H1 (cell line): ENCODE measurements around the gene INPP5E. TPM values are rescaled to one million over a fixed set of nuclear protein-coding genes. Genes with fewer than 3 reads are reported as not detected.

Experiments
- CTCF ChIA-PET: fragments of 300-600 bp; sonication (Branson Sonifier 250); formaldehyde crosslinking; loops from one replicate; lab custom pipeline; 2021; ENCODE audit not compliant: partially characterized antibody; lab: Charles Lee
- POLR2A ChIA-PET: fragments of 300-600 bp; sonication (Branson Sonifier 250); formaldehyde crosslinking; loops from one replicate; lab custom pipeline; 2021; ENCODE audit warnings: inconsistent platforms; ENCODE audit not compliant: partially characterized antibody; lab: Charles Lee
- DNase-seq, 2 experiments: peaks; one replicate each; pipeline versions ENCODE4 v3.0.0 to v3.0.0-alpha.2; 2010 to 2022; ENCODE audit warnings: low spot score in 2 of 2, low read depth in 1 of 2, mixed read lengths in 1 of 2
- FAIRE-seq: peaks from 2 replicates; lab custom pipeline; 2011; peaks lifted over from hg19 to GRCh38; lab: Jason Lieb, UNC
- H2AFZ ChIP-seq: 2 replicates; pipeline ENCODE4 v1.8.1; 2012; ENCODE audit warnings: low read length, inconsistent platforms
- H2AK5ac ChIP-seq: 2 replicates; pipeline ENCODE4 v1.6.1; 2013; ENCODE audit warnings: low read depth, low read length
- H2BK120ac ChIP-seq: replicated peaks from 2 replicates; pipeline ENCODE3; 2013; ENCODE audit warnings: low read depth, low read length, inconsistent platforms
- H2BK12ac ChIP-seq: 2 replicates; pipeline ENCODE4 v1.6.1; 2013; ENCODE audit warnings: low read depth, low read length
- H2BK15ac ChIP-seq: 2 replicates; pipeline ENCODE4 v1.6.1; 2013; ENCODE audit warnings: low read length
- H2BK20ac ChIP-seq: 2 replicates; pipeline ENCODE4 v1.6.1; 2013; ENCODE audit warnings: low read length
- H2BK5ac ChIP-seq: 2 replicates; pipeline ENCODE4 v1.6.1; 2013; ENCODE audit warnings: low read depth, low read length
- H3K14ac ChIP-seq: 2 replicates; pipeline ENCODE4 v1.6.1; 2013; ENCODE audit warnings: inconsistent platforms; ENCODE audit not compliant: insufficient read length
- H3K18ac ChIP-seq: 2 replicates; pipeline ENCODE4 v1.6.1; 2013; ENCODE audit warnings: low read length; ENCODE audit errors: extremely low read depth
- H3K23ac ChIP-seq: 2 replicates; pipeline ENCODE4 v1.6.1; 2013; ENCODE audit warnings: inconsistent platforms; ENCODE audit not compliant: insufficient read length
- H3K23me2 ChIP-seq: 2 replicates; pipeline ENCODE4 v1.6.1; 2013; ENCODE audit warnings: low read depth, low read length
- H3K27ac ChIP-seq: 2 replicates; pipeline ENCODE4 v1.6.1; 2011; ENCODE audit warnings: low read depth, low read length, inconsistent platforms
- H3K27me3 ChIP-seq, 4 experiments: replicated peaks in 1 of 4; 1 replicate in 1 of 4; 2 replicates in 3 of 4; pipeline versions ENCODE4 v1.6.1 to v1.8.1; 2011 to 2013; ENCODE audit warnings: low read length in 3 of 4, mild to moderate bottlenecking in 3 of 4, inconsistent platforms in 2 of 4, mixed read lengths in 2 of 4, moderate library complexity in 1 of 4; ENCODE audit not compliant: control insufficient read depth in 3 of 4, insufficient read depth in 3 of 4; ENCODE audit errors: extremely low read depth in 1 of 4
- H3K36me3 ChIP-seq, 4 experiments: 2 replicates each; pipeline versions ENCODE4 v1.6.1 to v1.8.1; 2011 to 2013; ENCODE audit warnings: mild to moderate bottlenecking in 4 of 4, low read length in 3 of 4, moderate library complexity in 2 of 4, control low read depth in 1 of 4, inconsistent platforms in 1 of 4; ENCODE audit not compliant: insufficient read depth in 4 of 4, control insufficient read depth in 2 of 4
- H3K4ac ChIP-seq: replicated peaks from 2 replicates; pipeline ENCODE3; 2013; ENCODE audit warnings: low read length, low read depth, mixed read lengths, inconsistent platforms; ENCODE audit not compliant: insufficient read length
- H3K4me1 ChIP-seq, 4 experiments: replicated peaks in 1 of 4; 1 replicate in 1 of 4; 2 replicates in 3 of 4; pipeline versions ENCODE4 v1.6.1 to v1.8.1; 2011 to 2013; ENCODE audit warnings: low read length in 3 of 4, inconsistent platforms in 2 of 4, mixed read lengths in 1 of 4; ENCODE audit not compliant: insufficient read depth in 4 of 4, control insufficient read depth in 3 of 4
- H3K4me2 ChIP-seq, 2 experiments: 2 replicates each; pipeline versions ENCODE4 v1.6.1 to v1.8.1; 2011 to 2013; ENCODE audit warnings: low read depth in 2 of 2, low read length in 2 of 2, control low read depth in 1 of 2, inconsistent platforms in 1 of 2, mild to moderate bottlenecking in 1 of 2; ENCODE audit not compliant: insufficient read depth in 1 of 2
- H3K4me3 ChIP-seq, 4 experiments: fragments of 200-600, 300-600 bp in 1 of 4; sonication (generic), shearing (Covaris generic), sonication (Bioruptor Twin) in 1 of 4; 2 replicates each; pipeline versions ENCODE4 v1.5.1 to v1.8.1; 2011 to 2016; ENCODE audit warnings: low read length in 4 of 4, low read depth in 3 of 4, control low read depth in 2 of 4, inconsistent platforms in 2 of 4, mild to moderate bottlenecking in 2 of 4, mixed read lengths in 1 of 4, moderate library complexity in 1 of 4; ENCODE audit not compliant: insufficient read depth in 2 of 4; ENCODE audit errors: extremely low read depth in 1 of 4
- H3K56ac ChIP-seq: replicated peaks from 2 replicates; pipeline ENCODE3; 2013; ENCODE audit warnings: low read depth, mild to moderate bottlenecking, mixed read lengths, low read length, inconsistent platforms; ENCODE audit not compliant: insufficient read length
- H3K79me1 ChIP-seq: 2 replicates; pipeline ENCODE4 v1.6.1; 2013; ENCODE audit warnings: low read depth, low read length, control low read depth
- H3K79me2 ChIP-seq, 2 experiments: 2 replicates each; pipeline versions ENCODE4 v1.6.1 to v1.8.1; 2012 to 2013; ENCODE audit warnings: low read length in 2 of 2, mild to moderate bottlenecking in 2 of 2, inconsistent platforms in 1 of 2; ENCODE audit not compliant: insufficient read depth in 2 of 2, control insufficient read depth in 1 of 2
- H3K9ac ChIP-seq, 4 experiments: replicated peaks in 1 of 4; 1 replicate in 1 of 4; 2 replicates in 3 of 4; pipeline versions ENCODE4 v1.6.1 to v1.8.1; 2011 to 2013; ENCODE audit warnings: low read depth in 3 of 4, low read length in 3 of 4, control low read depth in 2 of 4, mild to moderate bottlenecking in 2 of 4, moderate library complexity in 2 of 4, inconsistent platforms in 1 of 4; ENCODE audit errors: extremely low read depth in 1 of 4
- H3K9me3 ChIP-seq, 2 experiments: 2 replicates each; pipeline versions ENCODE4 v1.6.1 to v1.8.1; 2012 to 2013; ENCODE audit warnings: mild to moderate bottlenecking in 2 of 2, moderate library complexity in 2 of 2, control low read depth in 1 of 2, inconsistent platforms in 1 of 2, low read depth in 1 of 2, low read length in 1 of 2, mixed read lengths in 1 of 2; ENCODE audit not compliant: insufficient read depth in 2 of 2
- H4K20me1 ChIP-seq, 2 experiments: replicated peaks in 1 of 2; 2 replicates each; pipeline versions ENCODE3 to v1.8.1; 2011 to 2013; ENCODE audit warnings: inconsistent platforms in 2 of 2, low read length in 2 of 2, mild to moderate bottlenecking in 1 of 2; ENCODE audit not compliant: insufficient read depth in 2 of 2, control insufficient read depth in 1 of 2
- H4K5ac ChIP-seq: 2 replicates; pipeline ENCODE4 v1.6.1; 2013; ENCODE audit warnings: low read length, low read depth, mixed read lengths, inconsistent platforms; ENCODE audit not compliant: insufficient read length
- H4K8ac ChIP-seq: 2 replicates; pipeline ENCODE4 v1.8.0; 2013; ENCODE audit warnings: mild to moderate bottlenecking, moderate library complexity, low read length, inconsistent platforms; ENCODE audit not compliant: insufficient read depth; ENCODE audit errors: extremely low read depth
- H4K91ac ChIP-seq: replicated peaks from 2 replicates; pipeline ENCODE3; 2013; ENCODE audit warnings: low read length, mixed read lengths, inconsistent platforms; ENCODE audit not compliant: insufficient read length
- ATF3 ChIP-seq: IDR thresholded peaks from 2 replicates; pipeline ENCODE4 v1.6.1; 2011; ENCODE audit warnings: low read depth, mild to moderate bottlenecking, low read length; ENCODE audit not compliant: insufficient read depth
- BACH1 ChIP-seq: IDR thresholded peaks from 2 replicates; pipeline ENCODE4 v1.6.1; 2012; ENCODE audit warnings: low read length, improper control_type of control experiment
- CTBP2 ChIP-seq: IDR thresholded peaks from 2 replicates; pipeline ENCODE4 v1.7.0; 2011; ENCODE audit warnings: borderline replicate concordance, mild to moderate bottlenecking, moderate library complexity, mixed read lengths, low read length; ENCODE audit not compliant: insufficient read depth, insufficient read length
- KDM5A ChIP-seq: fragments of 200-600 bp; IDR thresholded peaks from 2 replicates; pipeline ENCODE4 v1.7.1; 2012; ENCODE audit warnings: mild to moderate bottlenecking, low read length, inconsistent platforms, mixed read lengths
- RBBP5 ChIP-seq: IDR thresholded peaks from 2 replicates; pipeline ENCODE4 v1.7.1; 2012; ENCODE audit warnings: low read depth, mild to moderate bottlenecking, inconsistent platforms, low read length, moderate library complexity, borderline replicate concordance
- RNF2 ChIP-seq: fragments of 200-900, 300-1000 bp; sonication (generic); IDR thresholded peaks from 2 replicates; pipeline ENCODE4 v1.7.1; 2016; ENCODE audit warnings: borderline replicate concordance, low read depth, mild to moderate bottlenecking, antibody characterized with exemption, low read length; ENCODE audit not compliant: poor library complexity, severe bottlenecking; ENCODE audit errors: missing control alignments
- TAF1 ChIP-seq: IDR thresholded peaks from 2 replicates; pipeline ENCODE4 v1.6.1; 2011; ENCODE audit warnings: mild to moderate bottlenecking, low read depth, low read length
- TAF7 ChIP-seq: optimal IDR thresholded peaks from 2 replicates; pipeline ENCODE3; 2011; ENCODE audit warnings: low read depth, mild to moderate bottlenecking, inconsistent platforms, low read length, moderate library complexity, borderline replicate concordance
- TEAD4 ChIP-seq: IDR thresholded peaks from 2 replicates; pipeline ENCODE4 v1.6.1; 2012; ENCODE audit warnings: low read depth, low read length, inconsistent platforms, mixed read lengths
- USF2 ChIP-seq: IDR thresholded peaks from 2 replicates; pipeline ENCODE4 v1.6.1; 2011; ENCODE audit warnings: low read length, improper control_type of control experiment
- WGBS, 2 experiments: shearing (Covaris generic) in 1 of 2; methylation state at CpG; one replicate each; pipeline versions ENCODE4 v1.1.6 to v1.1.7; 2013 to 2015; ENCODE audit warnings: low lambda C conversion rate in 2 of 2, mixed read lengths in 2 of 2, inconsistent platforms in 1 of 2, low coverage in 1 of 2, missing lambda C conversion rate in 1 of 2; ENCODE audit not compliant: insufficient replicate concordance in 2 of 2, insufficient coverage in 1 of 2, insufficient read length in 1 of 2; ENCODE audit errors: extremely low coverage in 1 of 2, missing lambda C conversion rate in 1 of 2; 5-methylcytosine and 5-hydroxymethylcytosine counted together
- polyA plus RNA-seq, 7 experiments: library from polyadenylated mRNA; depleted of rRNA in 3 of 7; stranded (reverse) in 5 of 7; unstranded in 2 of 7; fragments of >200 nt in 5 of 7; fragments of 200-250 nt in 2 of 7; gene quantifications; 1 replicate in 5 of 7; 2 replicates in 1 of 7; 4 replicates in 1 of 7; pipeline versions ENCODE4 v1.2.1 to v1.2.3, GENCODE V29; 2011 to 2013; ENCODE audit warnings: missing spikeins in 2 of 7, mixed read lengths in 2 of 7
- total RNA-seq: library from RNA; stranded (reverse); fragmentation: NEBNext Ultra II Directional; extraction: Animal tissue kit (Norgen Biotek cat#: 25700); gene quantifications from 2 replicates; pipeline ENCODE4 v1.2.1, GENCODE V29; 2021

The INPP5E gene
- total and polyA plus RNA-seq, 2 of the 8 experiments (the other 6 are each of a cell fraction or from before 2014, with no cell fraction given): 8.7 to 11.3 TPM

GRCh38 chr9:136467766-136468165 lies 28.1 kb upstream of the INPP5E start:
- H4K91ac ChIP-seq: no peak overlapping the region
- H3K23me2 ChIP-seq: no peaks in the 10 kb centered on the region
- ChIA-PET CTCF (no interaction called here), POLR2A (interaction anchor here (1.0 to 1.5 kb wide), 3 partner anchors 12 to 66 kb away, joined by 3 to 5 read pairs (median 4); no protein-coding TSS in a partner anchor)
- no peaks in the 10 kb centered on the region for H3K4me1 ChIP-seq
- H4K5ac ChIP-seq: no peak overlapping the region
- no peak overlapping the region for H2AFZ ChIP-seq
- H3K14ac ChIP-seq: no peak overlapping the region
- no peak for FAIRE-seq
- peaks cover 46 to 80% (median 75%) of the 10 kb centered on the region in 4 experiments for H3K36me3 ChIP-seq
- H3K4me3 ChIP-seq: no peak overlapping the region
- H3K56ac ChIP-seq: no peak overlapping the region
- no peak overlapping the region for H4K8ac ChIP-seq
- H2BK20ac ChIP-seq: no peak overlapping the region
- H3K23ac ChIP-seq: no peak overlapping the region
- TF ChIP-seq BACH1 (no peak), TAF7 (no peak), ATF3 (no peak), TAF1 (no peak), RNF2 (no peak), CTBP2 (no peak), TEAD4 (no peak), RBBP5 (no peak), KDM5A (no peak), USF2 (no peak)
- peaks cover 0 to 25% of the 10 kb centered on the region in 2 experiments; a peak in 2 of 4 replicates for H3K79me2 ChIP-seq
- H3K27me3 ChIP-seq: no peaks in the 10 kb centered on the region
- H2BK12ac ChIP-seq: no peak overlapping the region
- H2BK5ac ChIP-seq: no peak overlapping the region
- no peak for DNase-seq
- H3K4me2 ChIP-seq: no peak overlapping the region
- no peak overlapping the region for H3K4ac ChIP-seq
- WGBS, 2 experiments: 94% methylated on average over 15 of the region's 15 CpGs; no CpG with 5 or more reads in 1 of the 2 experiments
- H3K18ac ChIP-seq: no peak overlapping the region
- no peaks in the 10 kb centered on the region for H3K9me3 ChIP-seq
- peaks cover 3% of the 10 kb centered on the region for H3K79me1 ChIP-seq
- no peak overlapping the region for H2AK5ac ChIP-seq
- H3K9ac ChIP-seq: no peak overlapping the region
- H4K20me1 ChIP-seq: peaks cover 11 to 34% of the 10 kb centered on the region in 2 experiments
- H3K27ac ChIP-seq: no peak overlapping the region
- H2BK15ac ChIP-seq: no peak overlapping the region
- H2BK120ac ChIP-seq: no peak overlapping the region
